GM19328 (cell line): ENCODE results near the gene FSCN2.

Experiments used
- ATAC-seq: cut with Tn5 transposase; IDR thresholded peaks from one replicate; pipeline ENCODE4 v1.9.1; 2021; ENCODE audit warnings: mild to moderate bottlenecking, moderate library complexity; ENCODE audit not compliant: unreplicated experiment

Gene FSCN2, protein sequence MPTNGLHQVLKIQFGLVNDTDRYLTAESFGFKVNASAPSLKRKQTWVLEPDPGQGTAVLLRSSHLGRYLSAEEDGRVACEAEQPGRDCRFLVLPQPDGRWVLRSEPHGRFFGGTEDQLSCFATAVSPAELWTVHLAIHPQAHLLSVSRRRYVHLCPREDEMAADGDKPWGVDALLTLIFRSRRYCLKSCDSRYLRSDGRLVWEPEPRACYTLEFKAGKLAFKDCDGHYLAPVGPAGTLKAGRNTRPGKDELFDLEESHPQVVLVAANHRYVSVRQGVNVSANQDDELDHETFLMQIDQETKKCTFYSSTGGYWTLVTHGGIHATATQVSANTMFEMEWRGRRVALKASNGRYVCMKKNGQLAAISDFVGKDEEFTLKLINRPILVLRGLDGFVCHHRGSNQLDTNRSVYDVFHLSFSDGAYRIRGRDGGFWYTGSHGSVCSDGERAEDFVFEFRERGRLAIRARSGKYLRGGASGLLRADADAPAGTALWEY

DNA sequence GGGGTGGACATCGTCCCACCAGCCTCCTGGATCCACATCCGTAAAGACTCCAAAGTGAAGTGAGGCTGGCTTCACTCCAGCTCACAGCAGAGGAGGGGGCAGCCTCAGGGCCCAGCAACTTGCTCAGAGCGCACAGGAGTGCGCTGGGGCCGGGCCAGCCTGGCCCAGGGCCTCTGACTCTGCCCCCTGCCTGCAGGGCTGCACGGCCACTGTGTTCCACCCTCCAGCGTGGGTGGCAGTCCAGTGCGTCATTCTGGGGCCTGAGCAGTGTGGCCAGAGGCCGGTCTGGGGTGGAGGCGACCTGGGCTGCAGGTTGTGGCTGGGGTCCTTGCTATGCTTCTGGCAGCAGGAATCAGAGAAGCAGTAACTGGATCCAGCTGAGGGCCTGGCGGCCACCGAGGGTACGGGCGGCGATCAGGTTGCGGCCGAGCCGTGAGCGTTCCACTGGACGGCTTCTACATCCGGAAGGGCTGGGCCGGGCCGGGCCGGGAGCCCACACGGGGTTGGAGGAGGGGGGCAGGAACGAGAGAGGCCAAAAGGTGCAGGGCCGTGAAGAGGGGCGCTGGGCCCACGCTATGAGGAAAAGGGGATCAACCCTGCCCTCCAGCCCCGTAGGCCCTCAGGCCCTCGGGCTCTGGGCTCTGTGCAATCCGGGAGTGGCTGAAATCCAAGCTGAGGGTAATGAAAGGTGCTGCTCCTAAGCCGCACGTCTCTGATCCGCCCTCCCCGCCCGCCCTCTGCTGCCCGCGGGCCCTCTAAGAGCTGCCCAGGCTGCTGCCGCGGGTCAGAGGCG lies at the start of gene FSCN2:
Gene FSCN2, plus strand, starts transcription at position 787 of the 793 bp plus-strand sequence. CDS start 155 bp downstream, outside the sequence.
- no peak for ATAC-seq

DNA sequence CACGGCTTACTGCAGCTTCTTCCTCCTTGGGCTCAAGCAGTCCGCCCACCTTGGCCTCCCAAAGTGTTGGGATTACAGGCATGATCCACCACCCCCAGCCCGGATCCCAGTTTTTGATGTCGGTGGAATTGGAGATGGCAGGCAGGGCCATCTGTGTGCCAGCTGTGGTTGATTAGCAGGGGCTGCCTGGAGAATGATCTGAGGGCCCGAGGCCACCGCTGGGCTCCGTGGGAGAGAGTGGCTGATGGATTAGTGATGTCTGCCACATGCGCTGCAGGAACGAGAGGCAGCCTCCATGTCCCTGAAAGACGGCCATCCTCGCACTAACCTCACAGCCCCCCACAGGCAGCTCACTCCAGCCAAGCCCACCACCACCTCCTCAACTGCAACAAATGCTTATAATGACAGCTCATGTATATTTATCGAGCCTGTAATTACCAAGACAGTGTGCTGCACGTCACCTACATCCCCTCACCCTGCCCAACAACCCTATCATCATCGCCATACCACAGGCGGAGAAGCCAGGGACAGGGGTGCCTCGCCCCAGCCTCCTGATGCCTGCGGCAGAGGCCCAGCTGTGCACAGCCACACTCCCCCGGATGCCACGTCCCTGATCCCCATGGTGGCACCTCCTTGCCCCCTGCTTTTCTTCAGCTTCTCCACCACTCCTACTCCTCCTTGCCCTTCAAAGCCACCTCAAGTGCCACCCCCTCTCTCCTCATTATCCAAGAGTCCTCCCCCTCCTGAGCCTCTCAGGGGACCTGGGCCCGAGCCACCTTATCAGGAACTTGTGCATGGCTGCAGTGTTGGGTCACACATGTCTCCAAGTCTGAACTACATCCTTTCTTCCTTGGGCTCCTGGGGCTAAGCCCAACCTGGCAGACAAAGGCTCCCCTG lies 48.8 kb upstream of the FSCN2 start:
- ATAC-seq: no peak

DNA sequence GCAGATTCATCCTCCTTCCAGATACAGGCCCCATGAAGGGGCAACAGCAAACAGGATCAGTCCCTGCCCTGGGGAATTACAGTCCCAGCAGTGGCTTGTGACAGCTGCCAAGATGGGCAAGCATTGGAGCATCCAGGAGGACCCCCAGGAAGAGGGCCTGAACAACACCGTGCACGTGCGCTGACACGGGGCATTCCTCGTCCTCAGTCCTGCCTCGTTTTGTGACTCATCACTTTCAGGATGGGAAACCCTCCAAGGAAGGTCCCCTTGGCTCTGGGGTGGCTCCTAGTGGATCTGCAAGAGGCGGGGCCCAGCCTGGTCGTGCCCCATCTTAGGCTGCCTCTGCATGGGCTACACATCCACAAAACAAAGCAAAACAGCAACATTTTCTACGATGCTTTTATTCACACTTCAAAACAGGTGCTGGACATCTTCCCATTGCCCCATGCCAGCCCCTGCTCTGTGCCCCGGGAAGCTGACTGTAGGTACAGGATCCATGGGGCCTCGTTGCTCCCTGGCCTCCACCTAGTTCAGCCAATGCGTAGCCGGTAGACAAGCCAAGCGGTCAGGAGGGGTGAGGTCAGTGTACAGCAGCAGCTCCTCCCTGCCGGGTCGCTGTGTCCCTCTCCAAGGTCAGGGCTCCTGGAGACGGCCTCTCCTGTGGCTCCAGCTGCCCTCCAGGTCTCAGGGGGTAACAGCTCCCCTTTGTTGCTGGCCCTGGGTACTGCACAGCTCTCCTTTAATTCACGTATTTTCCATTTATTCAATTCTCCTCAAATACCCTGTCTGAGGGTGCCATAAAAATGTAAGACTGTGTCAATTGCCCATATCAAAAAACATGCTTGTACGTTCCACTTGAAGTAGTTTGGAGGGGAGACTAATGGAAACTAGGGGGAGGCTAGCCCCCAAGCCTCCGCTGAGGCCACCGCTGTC lies 47.8 kb upstream of the FSCN2 start:
- no peak for ATAC-seq

DNA sequence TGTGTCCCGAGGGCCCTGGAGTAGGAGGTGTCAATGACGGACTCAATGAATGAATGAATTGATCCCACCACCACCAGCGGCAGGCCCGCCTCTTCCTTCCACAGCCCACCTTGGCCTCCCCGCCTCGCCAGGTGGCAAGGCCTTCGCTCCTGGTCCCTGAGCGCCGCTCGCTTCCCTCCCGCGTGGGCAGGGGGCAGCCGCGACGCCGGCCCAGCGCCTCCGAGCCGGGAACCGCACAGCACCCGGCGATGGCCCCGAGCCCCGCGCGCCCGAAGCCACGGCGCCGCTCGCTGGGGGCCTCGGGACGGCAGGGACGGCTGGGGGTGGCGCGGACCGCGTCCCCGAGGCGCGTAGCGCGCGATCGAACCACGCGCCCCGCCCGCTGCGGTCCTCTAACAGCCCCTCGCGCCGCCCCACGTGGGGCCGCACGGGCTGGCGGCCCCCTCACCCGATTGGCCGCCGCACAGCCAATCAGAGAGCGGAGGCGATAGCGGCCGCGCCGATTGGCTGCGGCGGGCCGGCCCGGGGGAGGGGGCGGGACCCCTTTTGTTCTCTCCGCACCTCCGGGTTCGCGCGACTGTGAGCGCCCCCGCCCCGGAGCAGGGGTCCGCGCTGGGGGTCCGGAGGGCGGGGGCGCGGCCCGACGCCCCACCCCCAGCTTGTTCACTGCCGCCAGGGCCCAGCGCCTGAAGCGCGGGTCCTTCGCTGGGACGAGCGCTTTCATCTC lies 46.9 kb upstream of the FSCN2 start:
- ATAC-seq: no peak

DNA sequence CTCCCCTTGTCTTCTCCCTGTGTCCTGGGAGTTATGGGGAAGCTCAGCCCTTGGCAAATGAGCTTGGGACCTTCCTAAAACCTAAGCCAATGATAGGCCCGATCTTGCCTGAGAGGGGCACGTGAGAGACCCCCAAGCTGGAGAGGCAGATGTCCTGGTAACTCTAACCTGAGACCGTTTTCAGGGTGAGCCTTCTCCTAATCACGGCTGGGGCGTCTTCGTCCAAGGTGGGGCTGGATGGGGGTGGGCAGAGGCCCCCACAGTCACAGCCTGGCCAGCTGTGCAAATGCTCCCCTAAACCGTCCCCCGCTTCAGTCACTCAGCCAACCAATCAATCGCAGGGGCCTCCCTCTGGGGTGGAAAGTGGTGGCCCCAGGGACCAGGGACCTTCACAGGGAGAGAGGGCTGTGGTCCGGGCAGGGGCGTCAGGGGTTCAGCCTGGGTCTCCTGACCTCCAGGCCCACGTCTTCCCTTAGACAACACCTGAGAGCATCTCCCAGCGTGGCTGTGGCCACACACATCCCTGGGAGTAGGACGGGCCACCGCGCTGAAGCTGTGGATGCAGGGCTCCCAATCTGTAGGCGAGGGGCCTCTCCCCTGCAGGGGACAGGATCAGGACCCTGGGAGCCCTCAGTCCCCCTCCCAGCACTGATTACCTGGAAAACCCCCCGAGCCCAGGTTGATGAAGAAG lies 46.2 kb upstream of the FSCN2 start:
- no peak for ATAC-seq

DNA sequence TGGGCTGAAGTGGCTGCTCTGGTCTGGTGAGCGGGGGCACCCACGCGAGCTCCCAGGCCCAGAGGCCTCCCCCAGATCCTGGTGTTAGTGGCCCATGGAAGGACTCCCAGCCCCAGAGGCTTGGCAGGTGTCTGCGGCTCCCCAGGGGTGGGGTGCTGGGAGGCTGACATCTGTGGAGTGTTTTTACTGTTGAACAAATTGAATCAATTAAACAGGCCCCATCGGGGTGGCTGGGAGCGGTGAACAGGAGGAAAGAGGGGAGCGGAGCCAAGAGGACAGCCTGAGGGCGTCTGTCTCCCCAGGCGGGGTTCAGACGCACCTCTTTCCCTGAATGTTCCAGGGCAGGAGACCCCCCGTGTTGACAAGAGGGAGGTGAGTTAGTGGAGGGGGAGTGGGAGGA lies 45.5 kb upstream of the FSCN2 start:
- ATAC-seq: no peak

DNA sequence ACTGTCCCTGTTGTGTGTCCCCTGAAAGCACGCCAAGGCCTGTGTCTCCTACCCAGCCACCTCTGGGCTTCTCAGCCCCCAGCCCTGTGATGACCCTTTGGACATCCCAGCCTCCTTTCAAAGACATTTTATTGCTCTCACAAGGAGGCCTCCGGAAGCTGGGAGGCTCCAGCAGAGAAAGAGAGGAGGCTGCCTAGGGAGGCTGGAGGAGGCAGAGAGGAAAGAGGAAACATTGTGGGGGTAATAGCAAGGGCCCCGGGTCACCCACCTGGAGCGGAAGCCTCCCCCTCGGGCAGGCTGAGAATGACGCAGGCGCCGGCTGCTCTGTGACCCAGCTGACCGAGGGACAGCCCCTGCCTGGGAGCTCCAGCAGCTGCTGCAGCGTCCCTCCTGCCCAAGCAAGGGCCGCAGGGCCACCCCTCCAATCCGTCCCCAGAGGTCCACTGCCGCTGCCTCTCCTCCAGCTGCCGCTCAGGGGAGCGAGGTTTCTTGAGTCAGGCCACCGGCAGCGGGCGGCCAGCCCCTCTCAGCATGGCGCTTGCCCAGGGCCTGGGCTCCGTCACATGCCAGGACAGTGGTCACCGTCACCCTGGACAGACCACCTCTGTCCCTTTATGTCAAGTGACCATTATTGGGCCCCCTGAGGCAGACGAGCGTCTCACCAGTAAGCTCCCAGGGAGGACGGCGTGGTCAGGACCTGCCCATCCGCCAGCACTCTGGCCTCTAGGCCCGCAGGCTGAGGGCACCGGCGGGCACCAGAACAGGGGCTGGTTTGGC lies 44.9 kb upstream of the FSCN2 start:
- no peak for ATAC-seq

DNA sequence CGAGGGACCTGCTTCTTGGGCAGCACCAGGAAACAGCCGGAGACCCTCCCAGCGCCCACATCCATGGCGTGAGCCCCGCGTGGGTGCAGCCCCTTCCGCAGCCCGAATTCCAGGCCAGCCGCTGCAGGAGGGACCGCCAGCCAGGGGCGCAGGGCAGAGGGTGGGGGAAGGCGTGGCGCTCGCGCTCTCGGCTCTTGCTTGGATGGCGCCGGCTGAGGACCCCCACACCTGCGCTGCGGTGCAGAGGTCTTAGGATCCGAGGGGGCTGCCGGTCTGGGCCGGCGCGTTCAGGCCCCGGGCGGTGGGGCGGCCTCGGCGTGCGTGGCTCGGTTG lies 44.3 kb upstream of the FSCN2 start:
- ATAC-seq: no peak

DNA sequence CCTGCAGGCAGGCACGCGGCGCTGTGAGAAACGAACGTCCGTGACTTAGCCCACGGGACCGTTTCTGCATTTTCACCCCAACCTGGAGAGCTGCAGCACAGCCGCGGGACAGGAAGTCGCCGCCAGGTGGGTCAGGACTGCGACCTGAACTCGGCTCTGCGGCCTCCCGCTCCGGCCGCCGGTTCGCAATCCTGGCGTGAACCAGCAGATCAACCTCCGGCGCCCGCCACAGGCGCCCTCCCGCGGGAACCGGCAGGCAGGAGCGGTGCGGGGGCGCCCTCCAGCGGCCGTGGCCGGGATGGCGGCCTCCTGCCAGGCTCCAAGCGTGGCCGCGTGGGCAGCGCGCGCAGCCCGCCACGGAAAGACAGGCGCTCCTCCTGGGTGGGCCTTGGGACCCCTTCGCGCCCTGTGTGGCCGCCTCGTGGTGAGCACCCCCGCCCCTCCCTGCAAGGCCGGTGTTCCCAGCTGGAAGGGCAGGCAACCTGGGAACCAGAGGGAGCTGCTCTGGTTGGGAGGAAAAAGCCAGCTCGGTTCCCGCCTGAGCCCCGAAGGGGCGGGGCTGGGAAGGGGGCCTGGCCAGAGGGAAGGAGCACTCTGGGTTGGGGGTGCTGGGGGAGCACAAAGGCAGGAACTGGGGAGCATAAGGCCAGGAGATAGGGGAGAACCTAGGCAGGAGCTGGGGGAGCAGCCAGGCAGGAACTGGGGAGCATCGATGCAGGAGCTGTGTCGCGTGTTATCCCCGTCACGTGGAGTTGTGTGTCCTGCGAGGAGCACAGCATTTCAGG lies 43.8 kb upstream of the FSCN2 start:
- ATAC-seq: no peak

DNA sequence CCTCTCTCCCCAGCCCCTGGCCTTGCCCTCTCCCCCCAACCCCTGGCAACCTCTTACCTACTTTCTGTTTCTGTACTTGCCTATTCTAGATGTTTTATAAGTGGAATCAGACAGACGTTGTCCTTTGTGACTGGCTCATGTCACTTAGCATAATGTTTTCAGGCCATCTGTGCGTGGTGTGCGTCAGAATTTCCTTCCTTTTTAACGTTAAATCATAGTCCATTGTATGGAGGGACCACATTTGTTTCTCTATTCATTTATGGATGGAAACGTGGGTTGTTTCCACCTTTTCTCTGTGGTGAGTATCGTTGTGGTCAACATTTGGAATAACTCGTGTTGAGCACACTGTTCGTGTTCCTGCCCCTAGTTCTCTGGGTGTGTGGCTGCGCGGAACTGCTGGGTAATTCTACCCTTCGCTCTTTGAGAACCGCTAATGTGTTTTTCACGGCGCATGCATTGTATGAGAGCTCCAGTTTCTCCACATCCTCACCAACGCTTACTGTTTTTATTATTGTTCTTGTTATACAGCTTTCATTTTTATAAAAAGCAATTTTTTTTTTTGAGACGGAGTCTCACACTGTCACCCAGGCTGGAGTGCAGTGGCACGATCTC lies 41.9 kb upstream of the FSCN2 start:
- no peak for ATAC-seq

DNA sequence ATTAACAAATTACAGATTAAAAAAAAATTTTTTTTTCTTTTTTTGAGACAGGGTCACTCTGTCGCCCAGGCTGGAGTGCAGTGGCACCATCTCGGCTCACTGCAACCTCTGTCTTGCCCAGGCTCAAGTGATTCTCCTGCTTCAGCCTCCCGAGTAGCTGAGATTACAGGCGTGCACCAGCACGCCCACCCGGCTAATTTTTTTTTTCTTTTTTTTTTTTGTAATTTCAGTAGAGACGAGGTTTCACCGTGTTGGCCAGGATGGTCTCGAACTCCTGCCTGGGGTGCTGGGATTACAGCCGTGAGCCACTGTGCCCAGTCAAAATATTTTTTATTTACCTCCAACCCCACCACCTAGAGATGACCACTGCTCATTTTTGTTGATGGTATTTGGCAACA lies 41.1 kb upstream of the FSCN2 start:
- ATAC-seq: no peak

DNA sequence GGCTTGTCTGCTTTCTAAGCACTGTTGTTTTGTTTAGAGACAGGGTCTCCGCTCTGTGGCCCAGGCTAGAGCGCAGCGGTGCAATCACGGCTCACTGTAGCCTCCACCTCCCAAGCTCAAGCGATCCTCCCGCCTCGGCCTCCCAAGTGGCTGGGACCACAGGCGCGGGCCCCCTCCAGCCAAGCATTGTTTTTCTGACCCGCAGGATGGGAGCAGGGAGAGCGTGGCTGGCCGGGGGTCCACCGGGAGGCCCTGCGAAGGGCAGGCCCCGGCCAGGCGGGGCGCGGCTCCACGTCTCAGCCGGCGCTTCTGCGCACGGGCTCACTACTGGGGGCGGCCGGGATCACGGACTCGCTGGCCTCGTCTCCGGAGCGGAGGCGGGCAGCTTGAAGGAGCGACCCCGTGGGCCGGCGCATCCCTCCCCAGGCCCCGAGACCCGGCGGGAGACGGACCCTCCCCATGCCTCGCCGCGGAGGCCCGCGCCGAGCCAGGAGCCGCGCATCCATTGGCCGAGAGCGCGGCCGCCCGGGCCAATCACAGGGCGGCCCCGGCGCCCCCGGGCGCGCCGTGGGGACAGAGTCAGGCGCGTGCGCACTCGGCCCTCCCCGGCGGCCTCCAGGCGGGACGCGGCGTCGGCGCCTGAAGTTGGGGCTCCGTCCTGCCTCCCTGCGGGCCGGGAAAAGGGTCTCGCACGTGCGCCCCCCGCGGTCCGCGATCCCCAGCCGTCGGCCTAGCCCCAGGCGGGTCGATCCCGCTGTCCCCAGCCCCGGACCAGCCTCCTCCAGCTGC lies 40.5 kb upstream of the FSCN2 start:
- ATAC-seq: peak; percentile 53

DNA sequence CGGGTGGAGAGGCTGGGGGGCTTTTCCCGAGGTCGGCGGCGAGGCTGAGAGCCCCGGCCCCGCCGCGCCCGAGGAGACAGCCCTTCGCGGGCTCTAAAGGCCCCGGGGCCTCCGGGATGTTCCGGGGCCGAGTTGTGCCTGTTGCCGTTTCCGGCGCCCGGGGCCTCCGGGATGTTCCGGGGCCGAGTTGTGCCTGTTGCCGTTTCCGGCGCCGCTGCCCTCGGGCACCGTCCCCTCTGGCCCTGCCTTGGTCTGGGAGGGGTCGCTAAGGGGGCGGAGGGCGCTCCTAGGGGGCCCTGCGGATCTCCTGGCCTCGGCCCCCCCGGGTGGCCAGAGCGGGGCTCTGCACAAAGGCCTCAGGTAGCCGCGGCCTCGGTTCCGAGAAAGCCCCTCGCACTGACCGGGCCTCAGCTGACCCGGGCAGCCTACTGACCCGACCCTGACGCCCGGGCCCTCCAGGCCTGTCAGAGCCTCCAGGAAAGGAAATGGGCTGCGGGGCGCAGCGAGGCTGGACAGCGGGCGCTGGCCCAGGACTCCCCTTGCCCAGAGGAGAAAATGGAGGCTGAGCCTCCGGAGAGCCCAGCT lies 39.8 kb upstream of the FSCN2 start:
- no peak for ATAC-seq

DNA sequence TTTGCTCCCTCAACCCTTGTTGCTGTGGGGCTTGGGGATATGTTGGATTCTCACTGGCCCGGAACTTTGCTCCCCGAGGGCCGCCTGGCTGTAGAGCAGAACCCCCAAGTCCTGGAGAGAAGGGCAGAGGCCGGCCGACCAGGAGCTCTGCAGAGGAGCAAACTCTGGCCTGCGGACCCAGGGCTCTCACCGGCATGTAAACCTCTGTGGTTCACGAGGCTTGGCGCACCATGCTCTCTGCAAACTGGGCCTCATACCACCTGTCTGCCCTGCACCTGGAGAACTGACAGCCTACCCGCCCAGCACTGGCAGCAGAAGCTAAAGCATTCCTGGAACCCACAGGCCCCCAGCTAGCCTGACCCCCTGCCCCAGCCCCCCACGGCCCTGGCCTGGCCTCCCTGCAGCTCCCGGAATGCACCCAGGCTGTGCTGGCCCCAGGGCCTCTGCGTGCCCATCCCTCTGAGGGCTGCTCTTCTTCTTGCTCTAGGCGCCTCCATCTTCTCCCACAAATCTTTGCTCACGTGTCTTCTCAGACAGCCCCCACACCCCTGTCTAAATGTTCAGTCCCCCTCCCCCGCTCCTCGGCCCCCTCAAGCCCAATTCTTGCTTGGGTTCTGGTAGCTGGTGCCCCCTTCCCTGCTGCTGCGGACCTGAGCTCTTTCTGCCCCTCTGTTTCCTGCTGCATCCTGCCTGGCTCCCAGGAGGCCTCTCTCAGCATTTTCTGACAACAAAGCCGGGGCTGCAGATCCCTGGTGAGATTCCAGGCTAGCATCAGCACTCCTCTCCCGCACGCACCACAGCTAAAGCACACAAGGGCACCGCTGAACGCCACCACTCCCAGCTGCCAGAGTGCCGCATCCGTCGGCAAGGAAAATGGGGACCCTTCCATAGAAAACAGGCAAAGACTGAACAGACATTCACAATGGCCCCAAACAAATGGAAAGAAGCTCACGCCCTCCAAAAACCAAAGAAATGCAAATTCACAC lies 38.9 kb upstream of the FSCN2 start:
- ATAC-seq: no peak
